ENCODE results near the gene SLC20A1.
"Not testable (repeated sequence)": the region's sequence is repeated elsewhere in the genome, so short reads cannot be mapped to it uniquely, and the experiment has no call there.

SLC20A1 gene

DNA sequence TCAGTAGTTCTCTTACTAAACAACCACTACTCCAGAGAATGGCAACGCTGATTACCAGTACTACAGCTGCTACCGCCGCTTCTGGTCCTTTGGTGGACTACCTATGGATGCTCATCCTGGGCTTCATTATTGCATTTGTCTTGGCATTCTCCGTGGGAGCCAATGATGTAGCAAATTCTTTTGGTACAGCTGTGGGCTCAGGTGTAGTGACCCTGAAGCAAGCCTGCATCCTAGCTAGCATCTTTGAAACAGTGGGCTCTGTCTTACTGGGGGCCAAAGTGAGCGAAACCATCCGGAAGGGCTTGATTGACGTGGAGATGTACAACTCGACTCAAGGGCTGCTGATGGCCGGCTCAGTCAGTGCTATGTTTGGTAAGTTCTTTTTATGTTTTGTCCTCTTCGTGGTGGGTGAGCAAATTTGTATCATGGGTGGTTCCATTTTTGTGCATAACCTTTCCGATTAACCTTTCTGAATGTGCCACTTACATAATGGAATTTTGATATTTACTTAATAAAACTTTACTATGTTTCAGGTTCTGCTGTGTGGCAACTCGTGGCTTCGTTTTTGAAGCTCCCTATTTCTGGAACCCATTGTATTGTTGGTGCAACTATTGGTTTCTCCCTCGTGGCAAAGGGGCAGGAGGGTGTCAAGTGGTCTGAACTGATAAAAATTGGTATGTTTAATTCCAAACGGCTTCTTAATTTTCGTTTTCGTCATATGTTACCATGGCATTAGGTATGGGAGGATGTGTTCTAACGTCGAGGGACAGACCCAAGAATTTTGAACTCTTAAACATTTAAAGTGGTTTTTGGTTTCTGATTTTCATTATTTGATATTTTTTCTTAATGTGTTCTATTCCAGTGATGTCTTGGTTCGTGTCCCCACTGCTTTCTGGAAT lies 1.3 kb downstream of the SLC20A1 start:
- peak; percentile 57 for DNase-seq (ENCODE audit: low spot score)

DNA sequence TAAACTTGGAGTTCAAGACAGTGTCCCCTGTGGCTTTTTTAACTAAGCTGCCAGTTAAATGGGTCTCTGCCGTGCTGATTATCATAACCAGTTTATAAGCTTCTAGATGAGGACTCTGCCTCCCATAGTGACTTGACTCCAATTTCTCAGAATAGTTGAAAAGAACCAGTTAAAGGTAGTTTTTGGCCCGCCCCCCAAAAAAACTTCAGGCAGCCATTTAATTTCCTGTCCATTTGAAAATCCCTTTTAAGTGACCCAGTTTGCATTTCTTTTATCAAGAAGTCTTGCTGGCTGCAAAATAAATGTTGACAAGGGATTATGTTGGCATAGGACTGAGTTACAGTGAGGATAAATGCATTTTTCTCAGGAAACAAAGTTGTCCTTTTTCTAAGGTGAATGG lies 2.3 kb downstream of the SLC20A1 start:
- DNase-seq (ENCODE audit: low spot score), result peak; percentile 41

- no peak for DNase-seq (ENCODE audit: low spot score)
These were observed 10.9 kb downstream of the SLC20A1 start for GRCh38 chr2:112656679-112657078.

GRCh38 chr2:112658301-112658700 lies 12.6 kb downstream of the SLC20A1 start:
- peak; percentile 47 for DNase-seq (ENCODE audit: low spot score)

- DNase-seq (ENCODE audit: low spot score), result no peak
These were observed 13.3 kb downstream of the SLC20A1 start for GRCh38 chr2:112658839-112659667.

GRCh38 chr2:112660138-112660537 lies 14.4 kb downstream of the SLC20A1 start:
- no peak for DNase-seq (ENCODE audit: low spot score)

DNA sequence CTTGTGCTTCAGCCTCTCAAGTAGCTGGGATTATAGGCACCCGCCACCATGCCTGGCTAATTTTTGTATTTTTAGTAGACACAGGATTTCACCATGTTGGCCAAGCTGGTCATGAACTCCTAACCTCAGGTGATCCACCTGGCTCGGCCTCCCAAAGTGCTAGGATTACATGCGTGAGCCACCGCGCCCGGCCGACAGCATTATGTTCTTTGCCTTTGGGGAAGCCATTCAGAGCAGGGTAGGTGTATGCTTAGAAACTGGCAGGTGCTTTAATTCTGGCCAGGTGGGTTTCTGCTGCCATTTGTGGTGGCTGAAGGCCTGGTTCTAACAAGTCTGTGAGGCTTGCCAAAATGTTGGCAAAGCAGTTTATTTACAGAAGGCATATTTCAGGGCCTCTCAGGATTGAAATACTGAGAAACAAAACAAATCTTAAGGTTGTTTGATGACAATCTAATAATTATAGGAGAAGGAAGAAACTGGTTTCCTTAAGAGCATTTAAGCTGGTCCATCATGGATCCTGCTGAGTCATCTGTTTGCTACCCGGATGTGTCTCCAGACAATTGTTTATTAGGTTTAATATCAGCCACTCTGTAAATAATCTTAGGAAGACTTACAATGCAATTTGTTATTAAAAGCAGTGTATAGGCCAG lies 16.0 kb downstream of the SLC20A1 start:
- DNase-seq (ENCODE audit: low spot score), result no peak

DNA sequence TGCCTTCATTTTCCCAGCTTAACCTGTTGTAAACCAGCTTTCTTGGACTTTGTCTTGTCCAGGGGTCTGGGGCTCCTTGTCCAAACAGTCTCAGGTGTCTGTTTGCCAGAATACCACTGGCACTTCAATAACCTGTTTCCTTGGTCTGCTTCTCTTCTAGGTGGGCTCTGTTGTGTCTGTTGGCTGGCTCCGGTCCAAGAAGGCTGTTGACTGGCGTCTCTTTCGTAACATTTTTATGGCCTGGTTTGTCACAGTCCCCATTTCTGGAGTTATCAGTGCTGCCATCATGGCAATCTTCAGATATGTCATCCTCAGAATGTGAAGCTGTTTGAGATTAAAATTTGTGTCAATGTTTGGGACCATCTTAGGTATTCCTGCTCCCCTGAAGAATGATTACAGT lies 17.0 kb downstream of the SLC20A1 start:
- no peak for DNase-seq (ENCODE audit: low spot score)

DNA sequence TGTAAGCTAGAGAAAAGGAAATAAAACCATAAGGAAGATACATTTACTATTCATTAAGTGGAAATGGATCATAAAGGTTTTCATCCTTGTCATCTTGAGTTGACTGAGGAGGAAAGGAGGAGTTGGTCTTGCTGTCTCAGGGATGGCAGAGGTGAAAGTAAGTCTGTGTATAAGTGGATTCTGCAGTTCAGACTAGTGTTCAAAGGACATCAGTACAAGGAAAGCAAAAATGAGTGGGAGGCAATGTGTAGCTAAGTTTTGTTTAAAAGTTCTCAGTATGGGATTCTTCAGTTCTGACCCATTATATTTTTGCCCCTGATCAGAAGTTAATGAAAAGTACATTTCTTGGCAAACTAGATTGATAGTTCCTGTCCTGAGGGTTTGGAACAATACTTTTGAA lies 18.9 kb downstream of the SLC20A1 start:
- DNase-seq (ENCODE audit: low spot score), result no peak

DNA sequence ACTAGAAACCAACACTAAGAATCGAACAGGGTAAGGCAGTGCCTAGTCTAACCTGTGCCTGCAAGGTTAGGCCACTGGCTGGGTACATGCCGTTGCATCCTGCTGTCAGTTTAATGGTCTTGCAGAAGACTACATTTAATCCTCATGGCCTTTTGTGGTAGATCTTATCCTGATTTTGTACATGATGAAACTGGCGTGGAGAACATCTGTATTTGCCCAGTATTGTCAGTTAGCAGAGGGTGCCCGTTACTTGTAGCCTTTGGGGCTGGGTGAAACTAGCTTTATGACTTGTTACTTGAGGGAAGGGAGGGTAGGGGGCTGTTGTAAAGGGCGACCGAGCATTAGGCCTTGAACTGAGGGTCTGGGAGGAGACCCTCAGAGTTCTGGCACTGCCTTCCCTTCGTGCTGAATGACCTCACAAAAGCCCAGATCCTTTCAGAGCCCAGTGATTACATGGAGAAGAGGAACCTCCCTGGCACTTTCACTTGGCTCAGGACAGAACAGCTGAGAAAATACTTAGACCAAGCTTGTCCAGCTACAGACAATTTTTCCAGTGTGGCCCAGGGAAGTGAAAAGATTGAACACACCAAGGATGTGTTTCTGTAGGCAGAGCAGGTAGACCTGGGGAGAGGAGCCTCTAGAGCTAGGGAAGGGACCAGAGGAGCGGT lies 19.5 kb downstream of the SLC20A1 start:
- DNase-seq (ENCODE audit: low spot score), result no peak

- DNase-seq (ENCODE audit: low spot score), result no peak
These were observed 21.0 kb downstream of the SLC20A1 start for GRCh38 chr2:112666761-112667122.

GRCh38 chr2:112667540-112667939 lies 21.8 kb downstream of the SLC20A1 start:
- not testable (repeated sequence) for DNase-seq (ENCODE audit: low spot score)

DNA sequence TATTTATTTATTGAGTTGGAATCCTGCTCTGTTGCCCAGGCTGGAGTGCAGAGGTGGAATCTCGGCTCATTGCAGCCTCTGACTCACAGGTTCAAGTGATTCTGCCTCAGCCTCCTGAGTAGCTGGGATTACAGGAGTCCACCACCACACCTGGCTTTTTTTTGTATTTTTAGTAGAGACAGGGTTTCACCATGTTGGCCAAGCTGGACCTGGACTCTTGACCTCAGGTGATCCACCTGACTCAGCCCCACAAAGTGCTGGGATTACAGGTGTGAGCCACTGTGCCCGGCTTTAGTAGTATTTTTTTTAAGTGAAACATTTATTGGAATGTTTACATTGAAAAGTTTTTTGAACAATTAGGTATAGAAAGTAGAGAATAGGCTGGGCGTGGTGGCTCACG lies 23.9 kb downstream of the SLC20A1 start:
- no peak for DNase-seq (ENCODE audit: low spot score)

GRCh38 chr2:112670252-112671022 lies 24.7 kb downstream of the SLC20A1 start:
- DNase-seq (ENCODE audit: low spot score), result no peak

DNA sequence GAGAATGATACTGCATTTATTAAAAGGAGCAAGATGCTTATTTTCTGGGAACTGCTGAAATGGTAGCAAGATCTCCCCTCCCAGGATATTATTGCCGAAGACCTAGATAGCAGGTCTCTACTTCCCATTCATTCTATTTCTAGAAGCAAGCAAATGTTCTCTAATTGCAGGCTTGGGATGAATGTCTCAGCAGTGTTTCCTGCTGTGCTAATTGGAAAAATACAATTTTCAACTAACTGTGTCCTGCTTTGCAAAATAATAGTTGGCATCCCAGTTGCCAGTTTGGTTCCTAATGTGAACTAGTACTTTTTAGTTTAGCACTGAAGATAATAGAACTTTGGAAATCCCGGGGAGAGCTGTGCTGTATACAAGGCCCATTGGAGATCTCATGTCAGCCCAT lies 26.1 kb downstream of the SLC20A1 start:
- no peak for DNase-seq (ENCODE audit: low spot score)

DNA sequence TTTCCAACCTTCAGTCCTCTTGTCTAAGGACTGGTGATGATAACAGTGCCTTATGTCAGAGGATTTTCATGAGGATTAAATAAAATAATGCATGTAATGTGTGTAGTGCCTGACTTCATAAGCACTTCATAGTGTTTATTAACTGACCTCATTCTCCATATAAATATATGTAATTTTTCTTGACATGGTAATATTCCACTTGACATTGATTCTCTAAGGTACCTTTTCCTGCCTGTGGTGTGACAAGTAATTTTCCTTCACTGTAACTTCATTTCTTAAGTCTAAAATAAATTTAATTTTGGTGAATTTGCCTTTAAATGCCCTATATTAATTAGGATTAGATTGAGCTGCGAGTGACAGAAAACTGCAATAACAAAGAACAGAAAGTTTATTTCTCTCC lies 27.3 kb downstream of the SLC20A1 start:
- no peak for DNase-seq (ENCODE audit: low spot score)

- no peak for DNase-seq (ENCODE audit: low spot score)
These were observed 28.5 kb downstream of the SLC20A1 start for GRCh38 chr2:112674229-112674628.

- no peak for DNase-seq (ENCODE audit: low spot score)
These were observed 33.7 kb downstream of the SLC20A1 start for GRCh38 chr2:112679484-112679883.

DNA sequence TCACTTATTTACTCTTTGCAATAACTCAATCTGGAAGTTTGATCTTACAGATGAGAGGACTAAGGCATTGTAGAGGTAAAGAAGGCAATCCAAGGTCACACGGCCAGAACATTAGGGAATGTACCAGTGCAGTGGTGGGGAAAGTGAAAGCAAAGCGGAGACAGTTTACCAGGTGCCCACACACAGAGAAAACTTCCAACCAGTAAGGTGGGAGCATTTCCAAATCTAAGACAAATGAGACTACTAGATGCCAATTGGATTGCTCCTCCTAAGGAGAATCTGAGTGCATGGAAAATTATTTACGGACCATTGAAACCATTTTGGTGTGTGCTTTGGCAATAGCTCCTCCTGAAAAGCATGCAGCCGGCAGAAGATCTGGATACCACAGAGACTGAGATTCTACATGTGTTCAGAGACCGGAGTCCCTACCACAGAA lies 34.9 kb downstream of the SLC20A1 start:
- no peak for DNase-seq (ENCODE audit: low spot score)

DNA sequence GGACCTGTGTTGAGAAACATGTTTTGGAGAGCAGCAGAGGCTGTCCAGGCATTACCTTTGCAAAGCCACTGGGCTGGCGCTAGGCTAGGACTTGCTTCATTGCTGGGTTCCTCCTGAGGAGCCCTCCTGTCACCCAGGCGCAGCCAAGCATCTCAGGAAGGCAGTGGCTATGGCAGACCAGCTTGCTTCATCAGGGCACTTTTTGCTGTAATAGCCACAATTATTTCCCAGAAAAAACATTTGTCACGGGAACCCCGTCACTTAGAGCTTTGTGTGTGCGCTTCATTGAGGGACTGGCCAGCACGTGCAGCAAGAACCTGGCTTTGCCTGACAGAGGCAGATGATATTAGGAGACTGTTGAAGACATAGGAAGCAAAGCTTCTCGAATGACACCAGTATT lies 36.4 kb downstream of the SLC20A1 start:
- no peak for DNase-seq (ENCODE audit: low spot score)
